Measurements from ENCODE around the gene CDT1.

DNA sequence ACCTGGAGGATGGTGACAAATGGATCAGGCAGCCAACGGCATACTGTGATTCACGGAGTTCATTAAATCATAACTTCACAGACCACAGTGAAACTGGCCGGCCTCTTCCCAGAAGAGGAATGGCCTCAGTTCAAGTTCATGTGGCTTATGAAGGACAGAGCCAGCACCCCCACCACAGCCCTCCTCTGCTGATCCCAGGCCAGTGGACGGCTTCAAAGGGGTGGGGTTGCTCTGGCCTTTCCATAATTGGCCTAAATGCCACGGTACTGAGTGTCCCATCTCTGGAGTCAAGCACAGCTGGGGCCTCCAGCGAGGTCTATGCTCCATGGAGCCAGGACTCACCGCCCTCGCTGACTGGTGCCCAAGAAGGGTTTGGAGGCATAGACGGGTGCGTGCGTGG lies 31.8 kb downstream of the CDT1 start:
- TF ChIP-seq, protein P1, sequence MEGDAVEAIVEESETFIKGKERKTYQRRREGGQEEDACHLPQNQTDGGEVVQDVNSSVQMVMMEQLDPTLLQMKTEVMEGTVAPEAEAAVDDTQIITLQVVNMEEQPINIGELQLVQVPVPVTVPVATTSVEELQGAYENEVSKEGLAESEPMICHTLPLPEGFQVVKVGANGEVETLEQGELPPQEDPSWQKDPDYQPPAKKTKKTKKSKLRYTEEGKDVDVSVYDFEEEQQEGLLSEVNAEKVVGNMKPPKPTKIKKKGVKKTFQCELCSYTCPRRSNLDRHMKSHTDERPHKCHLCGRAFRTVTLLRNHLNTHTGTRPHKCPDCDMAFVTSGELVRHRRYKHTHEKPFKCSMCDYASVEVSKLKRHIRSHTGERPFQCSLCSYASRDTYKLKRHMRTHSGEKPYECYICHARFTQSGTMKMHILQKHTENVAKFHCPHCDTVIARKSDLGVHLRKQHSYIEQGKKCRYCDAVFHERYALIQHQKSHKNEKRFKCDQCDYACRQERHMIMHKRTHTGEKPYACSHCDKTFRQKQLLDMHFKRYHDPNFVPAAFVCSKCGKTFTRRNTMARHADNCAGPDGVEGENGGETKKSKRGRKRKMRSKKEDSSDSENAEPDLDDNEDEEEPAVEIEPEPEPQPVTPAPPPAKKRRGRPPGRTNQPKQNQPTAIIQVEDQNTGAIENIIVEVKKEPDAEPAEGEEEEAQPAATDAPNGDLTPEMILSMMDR (IDR thresholded peaks at IDR 0.05 in 4 of 5, conservative IDR thresholded peaks at IDR 0.05 in 1 of 5): no peak
- no peak for TF ChIP-seq POLR2A (IDR thresholded peaks at IDR 0.05)
